Mesenchymal stem cell (in vitro differentiated cells and primary cell): Measurements from ENCODE around the gene CACNA1C.
A peak's percentile ranks its signal among the peaks of the same experiment; 100 is the strongest.
"Not testable (repeated sequence)": the region's sequence is repeated elsewhere in the genome, so short reads cannot be mapped to it uniquely, and the experiment has no call there.

Source experiments
- DNase-seq: peaks from one replicate; pipeline ENCODE4 v3.0.0-alpha.2; 2013
- H2AFZ ChIP-seq: one replicate; pipeline ENCODE4 v1.6.1; 2013; ENCODE audit warnings: low read depth, mild to moderate bottlenecking, control low read depth, inconsistent platforms, low read length, moderate library complexity
- H2AK5ac ChIP-seq: 2 replicates; pipeline ENCODE4 v1.6.1; 2013; ENCODE audit warnings: low read length, moderate library complexity, mild to moderate bottlenecking, inconsistent platforms; ENCODE audit not compliant: severe bottlenecking
- H2BK120ac ChIP-seq: one replicate; pipeline ENCODE4 v1.6.1; 2013; ENCODE audit warnings: low read depth, mild to moderate bottlenecking, inconsistent platforms, low read length, moderate library complexity
- H2BK12ac ChIP-seq, 2 experiments: one replicate each; pipeline ENCODE4 v1.6.1; 2013; ENCODE audit warnings: inconsistent platforms in 2 of 2, low read length in 2 of 2, mild to moderate bottlenecking in 2 of 2, moderate library complexity in 2 of 2, control low read depth in 1 of 2
- H2BK15ac ChIP-seq: one replicate; pipeline ENCODE4 v1.6.1; 2013; ENCODE audit warnings: mild to moderate bottlenecking, low read depth, inconsistent platforms; ENCODE audit not compliant: poor library complexity, severe bottlenecking
- H2BK5ac ChIP-seq: 2 replicates; pipeline ENCODE4 v1.6.1; 2013; ENCODE audit warnings: low read depth, mild to moderate bottlenecking, low read length, control low read depth, inconsistent platforms; ENCODE audit not compliant: poor library complexity, severe bottlenecking
- H3K14ac ChIP-seq, 2 experiments: one replicate each; pipeline ENCODE4 v1.6.1; 2013; ENCODE audit warnings: inconsistent platforms in 2 of 2, low read length in 2 of 2, control low read depth in 1 of 2, mild to moderate bottlenecking in 1 of 2, moderate library complexity in 1 of 2
- H3K18ac ChIP-seq, 2 experiments: one replicate each; pipeline ENCODE4 v1.6.1; 2013; ENCODE audit warnings: inconsistent platforms in 2 of 2, low read length in 2 of 2, control low read depth in 1 of 2, low read depth in 1 of 2, mild to moderate bottlenecking in 1 of 2
- H3K23ac ChIP-seq, 2 experiments: one replicate each; pipeline ENCODE4 v1.6.1; 2013; ENCODE audit warnings: inconsistent platforms in 2 of 2, low read length in 2 of 2, mild to moderate bottlenecking in 2 of 2, moderate library complexity in 2 of 2, control low read depth in 1 of 2
- H3K27ac ChIP-seq: 2 replicates; pipeline ENCODE4 v1.5.1; 2013; ENCODE audit warnings: mild to moderate bottlenecking, moderate library complexity, low read length, control low read depth, inconsistent platforms; ENCODE audit not compliant: poor library complexity, severe bottlenecking
- H3K27me3 ChIP-seq, 2 experiments: 2 replicates each; pipeline versions ENCODE4 v1.6.1 to v1.7.0; 2013; ENCODE audit warnings: low read length in 2 of 2, mild to moderate bottlenecking in 2 of 2, moderate library complexity in 2 of 2, control low read depth in 1 of 2, inconsistent platforms in 1 of 2; ENCODE audit not compliant: control insufficient read depth in 1 of 2, insufficient read depth in 1 of 2
- H3K36me3 ChIP-seq, 2 experiments: 2 replicates each; pipeline versions ENCODE4 v1.6.1 to v1.7.0; 2013; ENCODE audit warnings: low read length in 2 of 2, control low read depth in 1 of 2, inconsistent platforms in 1 of 2, low read depth in 1 of 2, mild to moderate bottlenecking in 1 of 2; ENCODE audit not compliant: insufficient read depth in 2 of 2, control insufficient read depth in 1 of 2
- H3K4ac ChIP-seq, 2 experiments: one replicate each; pipeline ENCODE4 v1.6.1; 2013; ENCODE audit warnings: inconsistent platforms in 2 of 2, low read length in 2 of 2, mild to moderate bottlenecking in 2 of 2, moderate library complexity in 2 of 2, control low read depth in 1 of 2, low read depth in 1 of 2
- H3K4me1 ChIP-seq: 2 replicates; pipeline ENCODE4 v1.6.1; 2013; ENCODE audit warnings: low read depth, low read length, control low read depth; ENCODE audit not compliant: control insufficient read depth, insufficient read depth
- H3K4me2 ChIP-seq: 2 replicates; pipeline ENCODE4 v1.6.1; 2013; ENCODE audit warnings: low read length, mild to moderate bottlenecking, inconsistent platforms; ENCODE audit not compliant: poor library complexity, severe bottlenecking
- H3K4me3 ChIP-seq, 2 experiments: 2 replicates each; pipeline versions ENCODE4 v1.5.1 to v1.7.0; 2013; ENCODE audit warnings: low read length in 2 of 2, mild to moderate bottlenecking in 2 of 2, control low read depth in 1 of 2, low read depth in 1 of 2; ENCODE audit not compliant: insufficient read depth in 1 of 2
- H3K79me1 ChIP-seq: replicated peaks from 2 replicates; pipeline ENCODE4 v1.6.1; 2013; ENCODE audit warnings: mild to moderate bottlenecking, control low read depth, low read length, inconsistent platforms; ENCODE audit not compliant: poor library complexity, severe bottlenecking
- H3K9ac ChIP-seq: 2 replicates; pipeline ENCODE4 v1.7.0; 2013; ENCODE audit warnings: mild to moderate bottlenecking, low read length, moderate library complexity
- H3K9me3 ChIP-seq: 2 replicates; pipeline ENCODE4 v1.7.0; 2013; ENCODE audit warnings: mild to moderate bottlenecking, low read length; ENCODE audit not compliant: control insufficient read depth
- H4K8ac ChIP-seq: one replicate; pipeline ENCODE4 v1.6.1; 2013; ENCODE audit warnings: inconsistent platforms, mild to moderate bottlenecking, low read length, moderate library complexity
- H4K91ac ChIP-seq: one replicate; pipeline ENCODE4 v1.6.1; 2013; ENCODE audit warnings: mild to moderate bottlenecking, low read length, inconsistent platforms
- WGBS: methylation state at CpG from one replicate; pipeline ENCODE4 v1.1.7; 2013; ENCODE audit warnings: mixed read lengths; 5-methylcytosine and 5-hydroxymethylcytosine counted together

CACNA1C gene

DNA sequence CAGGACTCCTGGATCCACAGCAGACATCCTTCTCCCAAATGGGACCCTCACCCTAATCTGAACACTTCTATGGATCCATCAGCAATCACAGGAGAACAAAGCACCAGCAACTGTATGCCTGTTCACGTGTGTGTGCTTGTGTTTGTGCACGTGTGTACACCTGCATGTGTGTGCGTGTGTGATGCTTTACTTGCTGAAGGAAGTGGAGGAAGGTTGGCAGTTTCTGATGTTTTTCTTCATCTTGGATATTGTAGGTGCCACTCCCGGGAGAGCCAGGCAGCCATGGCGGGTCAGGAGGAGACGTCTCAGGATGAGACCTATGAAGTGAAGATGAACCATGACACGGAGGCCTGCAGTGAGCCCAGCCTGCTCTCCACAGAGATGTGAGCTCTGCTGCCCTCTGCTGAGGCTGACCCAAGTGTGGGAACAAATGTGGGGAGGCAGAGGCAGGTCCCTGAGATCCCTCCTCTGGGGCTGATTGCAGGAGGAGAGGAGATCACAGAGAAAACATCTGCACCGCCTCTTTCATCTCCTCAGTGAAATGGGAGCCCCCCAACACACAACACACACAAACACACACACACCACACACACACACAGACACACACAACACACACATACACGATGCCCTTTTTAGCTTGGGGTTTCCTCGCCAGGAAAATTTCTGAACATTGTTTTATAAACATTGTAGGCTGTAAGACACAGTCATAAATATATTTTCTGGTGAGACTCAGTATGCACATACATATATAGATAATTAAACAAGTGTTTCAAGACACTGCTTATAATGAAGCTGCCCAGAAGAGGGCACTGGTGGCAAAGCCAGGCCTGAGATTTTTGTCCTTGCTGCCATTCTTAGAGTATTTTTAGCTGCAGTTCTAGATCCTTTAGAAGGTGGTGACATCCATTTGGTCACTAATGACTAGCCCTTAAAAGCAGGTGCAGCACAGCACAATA lies 629.8 kb downstream of the CACNA1C start:
- Histone ChIP-seq H2BK12ac (no peak overlapping the region), H3K27me3 (peaks cover 0 to 11% of the 10 kb centered on the region in 2 experiments), H3K79me1 (no peaks in the 10 kb centered on the region), H3K9ac (peak overlapping the region; percentile 5), H3K9me3 (no peaks in the 10 kb centered on the region), H2BK5ac (no peak overlapping the region), H2AFZ (no peak overlapping the region), H3K4ac (no peak overlapping the region), H3K4me3 (no peak overlapping the region), H3K36me3 (peaks cover 3 to 54% of the 10 kb centered on the region in 2 experiments), H2BK120ac (no peak overlapping the region), H4K91ac (no peak overlapping the region), H3K18ac (no peak overlapping the region), H3K4me1 (no peaks in the 10 kb centered on the region), H3K23ac (peak overlapping the region in 1 of 2 experiments; percentile 74), H3K4me2 (no peak overlapping the region), H2AK5ac (no peak overlapping the region), H2BK15ac (no peak overlapping the region), H4K8ac (no peak overlapping the region), H3K27ac (no peak overlapping the region), H3K14ac (no peak overlapping the region)
- peak; percentile 62 for DNase-seq
- WGBS: 82% methylated on average over 5 of the region's 10 CpGs

GRCh38 chr12:2683283-2684025 lies 630.7 kb downstream of the CACNA1C start:
- H3K9me3 ChIP-seq: no peaks in the 10 kb centered on the region
- peaks cover 0 to 16% of the 10 kb centered on the region in 2 experiments for H3K27me3 ChIP-seq
- peak overlapping the region; percentile 5 for H3K9ac ChIP-seq
- no peak overlapping the region for H3K27ac ChIP-seq
- peaks cover 3 to 58% of the 10 kb centered on the region in 2 experiments for H3K36me3 ChIP-seq
- no peaks in the 10 kb centered on the region for H3K4me1 ChIP-seq
- H3K14ac ChIP-seq: no peak overlapping the region
- no peak overlapping the region for H2BK5ac ChIP-seq
- H4K8ac ChIP-seq: no peak overlapping the region
- H2AK5ac ChIP-seq: no peak overlapping the region
- H2BK12ac ChIP-seq: no peak overlapping the region
- H3K4ac ChIP-seq: no peak overlapping the region
- no peak overlapping the region for H2BK120ac ChIP-seq
- H3K23ac ChIP-seq: no peak overlapping the region
- H2AFZ ChIP-seq: no peak overlapping the region
- H3K4me3 ChIP-seq: no peak overlapping the region
- no peak overlapping the region for H4K91ac ChIP-seq
- peak; percentile 37 for DNase-seq
- no peak overlapping the region for H2BK15ac ChIP-seq
- no peaks in the 10 kb centered on the region for H3K79me1 ChIP-seq
- 65% methylated on average over 9 of the region's 12 CpGs for WGBS
- H3K4me2 ChIP-seq: no peak overlapping the region
- H3K18ac ChIP-seq: no peak overlapping the region

DNA sequence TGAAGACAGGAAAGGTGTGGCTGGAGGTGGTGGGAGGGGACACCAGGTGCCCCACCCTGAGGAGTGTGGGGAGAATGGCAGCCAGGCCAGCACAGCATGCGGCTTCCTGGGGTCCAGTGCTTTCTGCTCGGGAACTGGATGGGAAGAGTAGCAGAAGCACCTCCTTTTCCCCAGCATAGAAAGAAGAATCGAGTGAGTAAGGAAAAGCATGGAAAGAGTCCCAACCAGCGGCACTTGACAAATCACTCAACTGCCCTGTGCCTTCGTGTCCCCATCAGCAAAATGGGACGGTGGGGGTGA lies 631.2 kb downstream of the CACNA1C start:
- not testable (repeated sequence) for H2AK5ac ChIP-seq, H2AFZ ChIP-seq, H2BK15ac ChIP-seq, H4K8ac ChIP-seq, H3K18ac ChIP-seq, H3K4ac ChIP-seq, H2BK12ac ChIP-seq, H3K4me3 ChIP-seq, H3K14ac ChIP-seq, H3K9me3 ChIP-seq, DNase-seq, H3K9ac ChIP-seq, H3K79me1 ChIP-seq, H3K4me2 ChIP-seq, H3K27ac ChIP-seq, H2BK120ac ChIP-seq, H2BK5ac ChIP-seq, H4K91ac ChIP-seq, H3K4me1 ChIP-seq, H3K23ac ChIP-seq
- Histone ChIP-seq H3K27me3 (peaks cover 0 to 18% of the 10 kb centered on the region in 2 experiments), H3K36me3 (peaks cover 3 to 59% of the 10 kb centered on the region in 2 experiments)
- whole genome bisulfite sequencing: 84% methylated on average over 6 of the region's 6 CpGs

GRCh38 chr12:2685620-2686279 lies 633.0 kb downstream of the CACNA1C start:
- not testable (repeated sequence) for H3K9ac ChIP-seq, DNase-seq, H3K79me1 ChIP-seq, H2AK5ac ChIP-seq, H2BK15ac ChIP-seq, H3K23ac ChIP-seq, H3K27ac ChIP-seq, H2BK12ac ChIP-seq, H2BK5ac ChIP-seq, H3K4me3 ChIP-seq, H3K4me1 ChIP-seq, H2AFZ ChIP-seq, H3K4me2 ChIP-seq, H3K4ac ChIP-seq, H3K14ac ChIP-seq, H3K9me3 ChIP-seq, H2BK120ac ChIP-seq, H4K8ac ChIP-seq, H3K18ac ChIP-seq
- peak overlapping the region; percentile 21 for H4K91ac ChIP-seq
- peaks cover 6 to 28% of the 10 kb centered on the region in 2 experiments for H3K27me3 ChIP-seq
- 81% methylated on average over 20 of the region's 20 CpGs for WGBS
- H3K36me3 ChIP-seq: peaks cover 0 to 56% of the 10 kb centered on the region in 2 experiments
